ENCODE data around the gene PHF1. TPM values are rescaled to one million over a fixed set of nuclear protein-coding genes. Genes with fewer than 3 reads are reported as not detected.

PHF1 gene
- total and polyA plus RNA-seq, 8 donors, result 28.5 to 192 (median 56.0) TPM

GRCh38 chr6:33452496-33452895, 41.7 kb downstream of the PHF1 start:
- no peaks in the 10 kb centered on the region for H3K9me3 ChIP-seq
- no peak overlapping the region for H3K4me3 ChIP-seq
- FAIRE-seq, result no peak
- no peaks in the 10 kb centered on the region for H3K36me3 ChIP-seq
- H3K27ac ChIP-seq, result no peak overlapping the region
- intact Hi-C loops (cut with DNase I), result no loop called here
- no peaks in the 10 kb centered on the region for H3K27me3 ChIP-seq
- TF ChIP-seq, protein P1, sequence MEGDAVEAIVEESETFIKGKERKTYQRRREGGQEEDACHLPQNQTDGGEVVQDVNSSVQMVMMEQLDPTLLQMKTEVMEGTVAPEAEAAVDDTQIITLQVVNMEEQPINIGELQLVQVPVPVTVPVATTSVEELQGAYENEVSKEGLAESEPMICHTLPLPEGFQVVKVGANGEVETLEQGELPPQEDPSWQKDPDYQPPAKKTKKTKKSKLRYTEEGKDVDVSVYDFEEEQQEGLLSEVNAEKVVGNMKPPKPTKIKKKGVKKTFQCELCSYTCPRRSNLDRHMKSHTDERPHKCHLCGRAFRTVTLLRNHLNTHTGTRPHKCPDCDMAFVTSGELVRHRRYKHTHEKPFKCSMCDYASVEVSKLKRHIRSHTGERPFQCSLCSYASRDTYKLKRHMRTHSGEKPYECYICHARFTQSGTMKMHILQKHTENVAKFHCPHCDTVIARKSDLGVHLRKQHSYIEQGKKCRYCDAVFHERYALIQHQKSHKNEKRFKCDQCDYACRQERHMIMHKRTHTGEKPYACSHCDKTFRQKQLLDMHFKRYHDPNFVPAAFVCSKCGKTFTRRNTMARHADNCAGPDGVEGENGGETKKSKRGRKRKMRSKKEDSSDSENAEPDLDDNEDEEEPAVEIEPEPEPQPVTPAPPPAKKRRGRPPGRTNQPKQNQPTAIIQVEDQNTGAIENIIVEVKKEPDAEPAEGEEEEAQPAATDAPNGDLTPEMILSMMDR (IDR thresholded peaks at IDR 0.05), result no peak
- no peak for ATAC-seq
- peaks cover 0 to 12% (median 0%) of the 10 kb centered on the region in 3 donors for H3K4me1 ChIP-seq
- 77 to 86% methylated on average over 3 to 4 of the region's 4 CpGs for WGBS, 2 donors
- DNase-seq, result no peak

DNA sequence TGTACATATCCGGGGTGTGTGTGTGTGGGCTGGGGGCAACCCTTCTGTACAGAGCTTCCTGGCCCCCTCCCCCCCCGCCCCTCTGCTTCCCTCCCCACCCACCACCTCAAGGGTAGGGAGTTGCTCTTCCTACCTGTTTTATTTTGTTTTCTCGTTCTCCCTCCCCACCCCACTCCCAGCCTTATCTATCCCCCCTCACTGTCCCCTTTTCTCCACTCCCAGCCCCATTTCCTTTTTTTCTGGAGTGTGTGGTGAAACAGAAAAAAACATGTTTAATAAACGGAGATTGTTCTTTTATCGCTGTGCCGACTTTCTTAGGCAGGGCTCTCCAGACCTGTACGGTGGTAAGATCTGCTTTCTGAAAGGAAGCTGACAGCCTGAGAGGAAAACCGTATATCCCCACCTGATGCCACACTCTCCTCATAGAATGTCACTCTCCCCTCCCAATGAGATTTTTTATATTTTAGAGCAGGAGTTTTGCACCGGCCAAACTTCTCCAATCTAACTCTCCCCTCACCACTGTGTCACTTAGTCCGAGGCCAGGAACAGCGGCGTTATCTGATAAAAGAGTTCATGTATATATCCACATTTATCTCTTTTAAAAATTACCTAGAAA, 42.7 kb downstream of the PHF1 start:
- no peaks in the 10 kb centered on the region for H3K9me3 ChIP-seq
- H3K4me1 ChIP-seq, result peaks cover 0 to 12% (median 0%) of the 10 kb centered on the region in 3 donors
- H3K36me3 ChIP-seq, result no peaks in the 10 kb centered on the region
- TF ChIP-seq, protein P1 (IDR thresholded peaks at IDR 0.05), result no peak
- DNase-seq (no peak), ATAC-seq (peak in 2 of 4 donors; percentile 1 to 11), FAIRE-seq (no peak)
- intact Hi-C loops (cut with DNase I), result no loop called here
- 1 to 2% methylated on average over 12 of the region's 12 CpGs for WGBS, 2 donors
- peak overlapping the region; percentile 75 to 96 (median 91) for H3K4me3 ChIP-seq
- no peaks in the 10 kb centered on the region for H3K27me3 ChIP-seq
- peak overlapping the region in 2 of 4 donors; percentile 54 to 61 for H3K27ac ChIP-seq

- Histone ChIP-seq H3K4me3 (peak within 1 kb of the TSS; percentile 75 to 96 (median 91)), H3K36me3 (no peaks in the 10 kb centered on the region), H3K27ac (peak within 1 kb of the TSS; percentile 49 to 61 (median 55)), H3K27me3 (no peaks in the 10 kb centered on the region), H3K9me3 (no peaks in the 10 kb centered on the region), H3K4me1 (peaks cover 0 to 12% (median 0%) of the 10 kb centered on the region in 3 donors)
- peak; percentile 45 for FAIRE-seq
- peak; percentile 99 to 100 (median 100) for ATAC-seq
- TF ChIP-seq, protein P1 (IDR thresholded peaks at IDR 0.05), result no peak
- intact Hi-C loops (cut with DNase I), result no loop called here
- whole genome bisulfite sequencing, 2 donors, result 0% methylated on average over 60 to 65 of the region's 65 CpGs
- DNase-seq, result peak; percentile 95 to 98 (median 96)
Observed at GRCh38 chr6:33454009-33454946, 43.5 kb downstream of the PHF1 start, which contains the start of gene ZBTB9. Gene ZBTB9 (plus strand): TSS chr6:33454576. CDS start chr6:33455101, 525 bp downstream.

- intact Hi-C loops (cut with DNase I), result no loop called here
- TF ChIP-seq, protein P1 (IDR thresholded peaks at IDR 0.05), result no peak
Observed at GRCh38 chr6:33455051-33455450, 44.2 kb downstream of the PHF1 start.

More at GRCh38 chr6:33455051-33455450, 44.2 kb downstream of the PHF1 start:
- H3K9me3 ChIP-seq, result no peaks in the 10 kb centered on the region
- H3K4me3 ChIP-seq, result peak overlapping the region; percentile 75 to 96 (median 91)
- no peaks in the 10 kb centered on the region for H3K36me3 ChIP-seq
- ATAC-seq (no peak), FAIRE-seq (no peak), DNase-seq (no peak)
- 39 to 43% methylated on average over 16 of the region's 16 CpGs for WGBS, 2 donors
- H3K27ac ChIP-seq, result no peak overlapping the region
- H3K27me3 ChIP-seq, result no peaks in the 10 kb centered on the region
- H3K4me1 ChIP-seq, result peaks cover 0 to 12% (median 0%) of the 10 kb centered on the region in 3 donors
